CD4-positive, CD25-positive, alpha-beta regulatory T cell (primary cell): ENCODE results near the gene GSDME. TPM values are rescaled to one million over a fixed set of nuclear protein-coding genes. Genes with fewer than 3 reads are reported as not detected.

Source experiments
- ATAC-seq, 2 donors: fragments of 150-1000 bp; cut with Tn5 transposase; one replicate each; pipeline ENCODE4 v1.10.0; 2021; ENCODE audit warnings: low read depth in 2 of 2, moderate number of reproducible peaks in 2 of 2, moderate library complexity in 1 of 2
- DNase-seq, 3 donors: peaks; one replicate each; pipeline versions ENCODE4 v3.0.0 to v3.0.0-alpha.2; 2012 to 2022; ENCODE audit warnings: mixed read lengths in 1 of 3
- H3K27ac ChIP-seq: one replicate; pipeline ENCODE4 v1.7.0; 2013; ENCODE audit warnings: mild to moderate bottlenecking, low read length; ENCODE audit not compliant: insufficient read depth, poor library complexity, severe bottlenecking
- H3K27me3 ChIP-seq: one replicate; pipeline ENCODE4 v1.7.0; 2013; ENCODE audit warnings: low read length; ENCODE audit not compliant: control insufficient read depth, insufficient read depth
- H3K36me3 ChIP-seq: one replicate; pipeline ENCODE4 v1.7.0; 2013; ENCODE audit warnings: mild to moderate bottlenecking, low read length, moderate library complexity; ENCODE audit not compliant: control insufficient read depth, insufficient read depth
- H3K4me1 ChIP-seq: 2 replicates; pipeline ENCODE4 v1.7.0; 2013; ENCODE audit warnings: mild to moderate bottlenecking, low read length; ENCODE audit not compliant: insufficient read depth, control insufficient read depth, poor library complexity, severe bottlenecking
- H3K4me3 ChIP-seq: one replicate; pipeline ENCODE4 v1.7.0; 2013; ENCODE audit warnings: low read depth, mild to moderate bottlenecking, low read length, moderate library complexity
- H3K9me3 ChIP-seq, 2 experiments: 1 replicate in 1 of 2; 2 replicates in 1 of 2; pipeline ENCODE4 v1.7.0; 2013; ENCODE audit warnings: low read length in 2 of 2, mild to moderate bottlenecking in 1 of 2, moderate library complexity in 1 of 2; ENCODE audit not compliant: control insufficient read depth in 2 of 2
- H3K27ac Mint-ChIP-seq, 3 donors: one replicate each; pipeline ENCODE4 v1.8.0; 2020 to 2022; ENCODE audit warnings: mild to moderate bottlenecking in 3 of 3, mixed read lengths in 3 of 3, moderate library complexity in 2 of 3
- H3K27me3 Mint-ChIP-seq: one replicate; pipeline ENCODE4 v1.8.0; 2022; ENCODE audit warnings: mild to moderate bottlenecking, mixed read lengths
- H3K36me3 Mint-ChIP-seq: one replicate; pipeline ENCODE4 v1.8.0; 2020; ENCODE audit warnings: mixed read lengths
- H3K4me1 Mint-ChIP-seq, 4 donors: one replicate each; pipeline ENCODE4 v1.8.0; 2020 to 2022; ENCODE audit warnings: mixed read lengths in 4 of 4, mild to moderate bottlenecking in 1 of 4
- H3K4me3 Mint-ChIP-seq, 4 donors: one replicate each; pipeline ENCODE4 v1.8.0; 2020 to 2022; ENCODE audit warnings: mild to moderate bottlenecking in 4 of 4, mixed read lengths in 4 of 4, moderate library complexity in 3 of 4
- H3K9me3 Mint-ChIP-seq, 7 donors: one replicate each; pipeline ENCODE4 v1.8.0; 2020 to 2022; ENCODE audit warnings: mixed read lengths in 7 of 7, mild to moderate bottlenecking in 3 of 7, moderate library complexity in 2 of 7
- polyA plus RNA-seq, 4 donors: library from polyadenylated mRNA; unstranded; fragments of 300-500 nt; fragmentation: Illumina TruSeq; gene quantifications; one replicate each; pipeline ENCODE4 v1.2.3, GENCODE V29; 2021
- total RNA-seq: library from RNA; stranded (reverse); gene quantifications from one replicate; pipeline ENCODE4 v1.2.3, GENCODE V29; 2022

Gene GSDME
- total and polyA plus RNA-seq, 5 donors from 2014 or later = 0.15 to 0.55 (median 0.38) TPM; not detected in 2

GRCh38 chr7:24750441-24751055 lies 6.7 kb downstream of the GSDME start:
- no peak overlapping the region for H3K27ac Mint-ChIP-seq
- peaks cover 35% of the 10 kb centered on the region for H3K27me3 Mint-ChIP-seq
- Histone ChIP-seq H3K4me3 (no peak overlapping the region), H3K36me3 (no peaks in the 10 kb centered on the region), H3K27ac (no peak overlapping the region), H3K9me3 (no peaks in the 10 kb centered on the region), H3K4me1 (no peaks in the 10 kb centered on the region), H3K27me3 (peaks cover 14% of the 10 kb centered on the region)
- H3K4me1 Mint-ChIP-seq = peaks cover 0 to 7% (median 2%) of the 10 kb centered on the region in 4 donors
- no peak overlapping the region for H3K4me3 Mint-ChIP-seq
- peaks cover 0 to 2% (median 0%) of the 10 kb centered on the region in 7 donors for H3K9me3 Mint-ChIP-seq
- DNase-seq (no peak), ATAC-seq (no peak)
- H3K36me3 Mint-ChIP-seq = no peaks in the 10 kb centered on the region

GRCh38 chr7:24748521-24748920 lies 8.7 kb downstream of the GSDME start:
- Mint-ChIP-seq H3K4me3 (no peak overlapping the region), H3K27ac (no peak overlapping the region), H3K36me3 (no peaks in the 10 kb centered on the region), H3K9me3 (no peaks in the 10 kb centered on the region), H3K4me1 (no peaks in the 10 kb centered on the region), H3K27me3 (peaks cover 42% of the 10 kb centered on the region)
- H3K4me1 ChIP-seq = no peaks in the 10 kb centered on the region
- no peak overlapping the region for H3K27ac ChIP-seq
- H3K27me3 ChIP-seq = peaks cover 6% of the 10 kb centered on the region
- DNase-seq (no peak), ATAC-seq (no peak)
- H3K36me3 ChIP-seq = no peaks in the 10 kb centered on the region
- no peaks in the 10 kb centered on the region for H3K9me3 ChIP-seq
- no peak overlapping the region for H3K4me3 ChIP-seq

- ATAC-seq (no peak), DNase-seq (no peak)
- no peak overlapping the region for H3K27ac Mint-ChIP-seq
- no peak overlapping the region for H3K4me3 Mint-ChIP-seq
- Histone ChIP-seq H3K27me3 (no peaks in the 10 kb centered on the region), H3K36me3 (no peaks in the 10 kb centered on the region), H3K4me3 (no peak overlapping the region), H3K27ac (no peak overlapping the region), H3K9me3 (no peaks in the 10 kb centered on the region), H3K4me1 (no peaks in the 10 kb centered on the region)
- no peaks in the 10 kb centered on the region for H3K36me3 Mint-ChIP-seq
- peaks cover 34% of the 10 kb centered on the region for H3K27me3 Mint-ChIP-seq
- H3K9me3 Mint-ChIP-seq = peaks cover 0 to 2% (median 0%) of the 10 kb centered on the region in 7 donors
- H3K4me1 Mint-ChIP-seq = no peaks in the 10 kb centered on the region
These were observed 11.9 kb downstream of the GSDME start for GRCh38 chr7:24745355-24745754.

- Histone ChIP-seq H3K4me1 (no peaks in the 10 kb centered on the region), H3K27ac (no peak overlapping the region), H3K9me3 (peaks cover 0 to 3% of the 10 kb centered on the region in 2 experiments), H3K27me3 (peaks cover 1% of the 10 kb centered on the region), H3K36me3 (no peaks in the 10 kb centered on the region), H3K4me3 (no peak overlapping the region)
- no peak overlapping the region for H3K4me3 Mint-ChIP-seq
- peaks cover 36% of the 10 kb centered on the region for H3K27me3 Mint-ChIP-seq
- no peaks in the 10 kb centered on the region for H3K4me1 Mint-ChIP-seq
- peaks cover 0 to 5% (median 2%) of the 10 kb centered on the region in 7 donors for H3K9me3 Mint-ChIP-seq
- no peaks in the 10 kb centered on the region for H3K36me3 Mint-ChIP-seq
- no peak for DNase-seq
- ATAC-seq = no peak
- H3K27ac Mint-ChIP-seq = no peak overlapping the region
These were observed 13.8 kb downstream of the GSDME start for GRCh38 chr7:24743471-24743870.

GRCh38 chr7:24742506-24743162 lies 14.6 kb downstream of the GSDME start:
- Histone ChIP-seq H3K9me3 (peaks cover 0 to 5% of the 10 kb centered on the region in 2 experiments), H3K27ac (no peak overlapping the region), H3K4me3 (no peak overlapping the region), H3K27me3 (peaks cover 2% of the 10 kb centered on the region), H3K36me3 (no peaks in the 10 kb centered on the region), H3K4me1 (no peaks in the 10 kb centered on the region)
- H3K27ac Mint-ChIP-seq = no peak overlapping the region
- no peaks in the 10 kb centered on the region for H3K4me1 Mint-ChIP-seq
- no peak overlapping the region for H3K4me3 Mint-ChIP-seq
- no peaks in the 10 kb centered on the region for H3K36me3 Mint-ChIP-seq
- H3K9me3 Mint-ChIP-seq = peaks cover 0 to 14% (median 2%) of the 10 kb centered on the region in 7 donors
- H3K27me3 Mint-ChIP-seq = peaks cover 42% of the 10 kb centered on the region
- DNase-seq (no peak), ATAC-seq (no peak)

GRCh38 chr7:24741679-24742505 lies 15.4 kb downstream of the GSDME start:
- no peak for DNase-seq
- H3K36me3 Mint-ChIP-seq = no peaks in the 10 kb centered on the region
- H3K4me3 Mint-ChIP-seq = no peak overlapping the region

GRCh38 chr7:24740871-24741270 lies 16.4 kb downstream of the GSDME start:
- H3K27me3 Mint-ChIP-seq = peaks cover 38% of the 10 kb centered on the region
- DNase-seq (no peak), ATAC-seq (no peak)
- Histone ChIP-seq H3K4me3 (no peak overlapping the region), H3K4me1 (no peaks in the 10 kb centered on the region), H3K9me3 (peaks cover 0 to 5% of the 10 kb centered on the region in 2 experiments), H3K27ac (no peak overlapping the region), H3K27me3 (peaks cover 2% of the 10 kb centered on the region), H3K36me3 (no peaks in the 10 kb centered on the region)
- H3K4me1 Mint-ChIP-seq = no peaks in the 10 kb centered on the region
- H3K27ac Mint-ChIP-seq = no peak overlapping the region
- no peaks in the 10 kb centered on the region for H3K36me3 Mint-ChIP-seq
- H3K9me3 Mint-ChIP-seq = peaks cover 0 to 22% (median 2%) of the 10 kb centered on the region in 7 donors
- no peak overlapping the region for H3K4me3 Mint-ChIP-seq

More at GRCh38 chr7:24741679-24742505, 15.4 kb downstream of the GSDME start:
- Mint-ChIP-seq H3K27me3 (peaks cover 38% of the 10 kb centered on the region), H3K9me3 (peaks cover 0 to 15% (median 2%) of the 10 kb centered on the region in 7 donors), H3K4me1 (no peaks in the 10 kb centered on the region), H3K27ac (no peak overlapping the region)
- Histone ChIP-seq H3K4me1 (no peaks in the 10 kb centered on the region), H3K27ac (no peak overlapping the region), H3K27me3 (peaks cover 2% of the 10 kb centered on the region), H3K9me3 (peaks cover 0 to 5% of the 10 kb centered on the region in 2 experiments), H3K4me3 (no peak overlapping the region), H3K36me3 (no peaks in the 10 kb centered on the region)
- ATAC-seq = no peak
